Activated CD4-positive, alpha-beta memory T cell treated with anti-CD3 and anti-CD28 coated beads for 36 hours (primary cell): ENCODE data around the gene FKBP5. TPM values are rescaled to one million over a fixed set of nuclear protein-coding genes. Genes with fewer than 3 reads are reported as not detected.

Experiments
- CTCF ChIA-PET: fragments of 350-600 bp; sonication (Branson Sonifier 250); formaldehyde crosslinking; loops from one replicate; lab custom pipeline; 2021; ENCODE audit warnings: antibody characterized with exemption, inconsistent platforms; lab: Charles Lee
- POLR2A ChIA-PET: fragments of 350-600 bp; sonication (Branson Sonifier 250); formaldehyde crosslinking; loops from one replicate; lab custom pipeline; 2021; ENCODE audit warnings: antibody characterized with exemption; lab: Charles Lee
- DNase-seq: peaks from one replicate; pipeline ENCODE4 v3.0.0-alpha.2; 2020
- H3K27ac Mint-ChIP-seq: one replicate; pipeline ENCODE4 v1.8.0; 2021; ENCODE audit warnings: mixed read lengths
- H3K27me3 Mint-ChIP-seq: one replicate; pipeline ENCODE4 v1.8.0; 2021; ENCODE audit warnings: mixed read lengths
- H3K36me3 Mint-ChIP-seq: one replicate; pipeline ENCODE4 v1.8.0; 2021; ENCODE audit warnings: mixed read lengths
- H3K4me1 Mint-ChIP-seq: one replicate; pipeline ENCODE4 v1.8.0; 2021; ENCODE audit warnings: low read depth, mixed read lengths
- H3K4me3 Mint-ChIP-seq: one replicate; pipeline ENCODE4 v1.8.0; 2021; ENCODE audit warnings: mild to moderate bottlenecking, mixed read lengths
- H3K9me3 Mint-ChIP-seq: one replicate; pipeline ENCODE4 v1.8.0; 2021; ENCODE audit warnings: mixed read lengths
- intact Hi-C: fragments of 100-400 bp; cut with micrococcal nuclease; formaldehyde crosslinking; loops from one replicate; pipeline ENCODE4 v1.15.1; 2023
- total RNA-seq, 2 experiments: library from RNA; stranded (reverse); gene quantifications; one replicate each; pipeline ENCODE4 v1.2.3, GENCODE V29; 2021

The FKBP5 gene
- total RNA-seq, 2 experiments from 2014 or later: 111 to 112 TPM

DNA sequence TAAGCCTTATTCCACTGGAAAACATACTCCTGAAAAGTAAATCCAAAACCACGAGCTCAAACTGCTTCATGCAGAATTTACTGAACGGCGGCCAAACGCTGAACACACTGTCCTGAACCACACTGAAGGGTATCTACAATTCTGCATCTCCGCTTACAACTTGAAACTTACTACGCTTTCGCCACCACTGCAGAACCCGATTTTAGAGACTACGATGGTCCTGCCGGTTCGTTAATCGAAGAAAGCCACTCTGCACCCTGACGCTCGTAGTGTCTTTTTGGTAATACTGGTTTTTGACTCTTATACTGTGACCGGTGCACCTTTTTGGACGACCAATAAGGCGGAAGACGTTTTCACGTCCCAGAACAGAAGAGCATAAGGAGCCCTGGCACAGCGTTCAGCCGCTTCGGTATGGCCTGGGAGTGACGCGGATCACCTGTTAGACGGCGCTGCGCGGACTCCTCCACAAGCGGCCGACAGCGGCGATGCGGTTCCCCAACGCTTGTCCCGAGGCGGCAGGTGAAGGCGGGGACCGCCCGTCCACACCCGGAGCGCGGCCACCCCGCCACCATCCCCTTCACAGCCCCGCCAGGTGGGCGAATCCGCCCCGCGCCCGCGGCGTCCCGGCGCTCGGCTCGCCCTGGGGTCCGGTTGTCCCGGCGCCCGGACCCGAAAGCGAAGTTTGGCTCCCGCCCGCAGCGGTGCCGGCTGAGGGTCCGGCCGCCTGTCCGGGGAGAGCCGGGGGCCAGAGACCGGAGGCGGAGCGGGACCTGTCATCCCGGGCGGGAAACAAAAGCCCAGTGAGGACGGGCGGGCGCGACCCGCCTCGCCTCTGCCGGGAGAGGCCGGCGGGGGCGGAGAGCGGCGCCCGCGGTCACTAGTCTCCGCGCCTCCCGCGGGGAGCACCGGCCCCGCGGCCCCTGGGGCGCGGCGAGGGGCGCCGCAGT, 784 bp downstream of the FKBP5 start:
- Mint-ChIP-seq H3K27ac (peak overlapping the region; percentile 86), H3K9me3 (no peaks in the 10 kb centered on the region), H3K27me3 (no peaks in the 10 kb centered on the region), H3K36me3 (peaks cover 8% of the 10 kb centered on the region), H3K4me3 (peak overlapping the region; percentile 92), H3K4me1 (peaks cover 17% of the 10 kb centered on the region)
- peak; percentile 75 for DNase-seq
- POLR2A ChIA-PET: interaction anchor here (0.6 to 2.8 kb wide), 6 partner anchors 25 to 97 kb away, joined by 3 to 22 read pairs (median 5); no protein-coding TSS in a partner anchor
- CTCF ChIA-PET: interaction anchor here (0.6 to 4.5 kb wide), 14 partner anchors 14 to 106 kb away, joined by 3 to 30 read pairs (median 4); partner anchors contain the start of gene ARMC12
- intact Hi-C loops: loop anchor here (1.0 to 2.0 kb wide), 4 partner anchors 23 to 42 kb away; no protein-coding TSS in a partner anchor

DNA sequence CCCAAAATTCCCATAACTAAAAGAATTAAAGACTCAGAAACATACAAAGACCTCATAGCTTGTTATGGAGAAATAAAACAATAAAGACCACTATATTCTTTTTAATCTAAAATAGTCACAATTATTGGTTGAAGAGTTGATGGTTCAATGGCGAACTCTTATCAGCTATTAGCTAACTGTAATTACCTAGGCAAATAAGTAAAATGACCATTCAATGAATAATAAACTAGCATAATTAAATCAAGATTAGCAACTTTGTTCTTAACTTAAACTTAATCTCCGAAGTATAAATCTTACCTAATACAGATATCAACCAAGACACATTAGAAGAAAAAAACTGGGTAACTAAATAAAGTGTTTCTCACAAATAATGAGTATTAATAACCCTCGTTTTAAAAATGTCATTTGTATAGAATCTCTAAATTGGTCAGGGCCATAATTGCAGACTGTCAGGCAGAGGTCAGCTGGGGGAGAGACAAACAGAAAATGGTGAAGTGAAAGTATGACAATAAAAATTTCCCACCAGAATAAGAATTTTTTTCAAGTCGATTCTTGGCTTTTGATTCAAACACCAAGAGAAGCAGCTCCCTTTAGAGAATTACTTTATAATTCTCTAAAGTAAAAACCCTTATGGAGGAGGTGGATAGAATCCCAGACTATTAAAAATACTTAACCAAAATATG, 1.7 kb downstream of the FKBP5 start:
- intact Hi-C loops: no loop called here
- H3K9me3 Mint-ChIP-seq: no peaks in the 10 kb centered on the region
- H3K27ac Mint-ChIP-seq: peak overlapping the region; percentile 86
- peak overlapping the region; percentile 92 for H3K4me3 Mint-ChIP-seq
- CTCF ChIA-PET: interaction anchor here (0.5 to 4.5 kb wide), 13 partner anchors 13 to 105 kb away, joined by 3 to 30 read pairs (median 5); partner anchors contain the start of gene ARMC12
- POLR2A ChIA-PET: interaction anchor here (0.6 to 2.8 kb wide), 6 partner anchors 24 to 916 kb away, joined by 3 to 22 read pairs (median 4); no protein-coding TSS in a partner anchor
- H3K36me3 Mint-ChIP-seq: peaks cover 13% of the 10 kb centered on the region
- DNase-seq: no peak
- H3K27me3 Mint-ChIP-seq: no peaks in the 10 kb centered on the region
- H3K4me1 Mint-ChIP-seq: peaks cover 24% of the 10 kb centered on the region

DNA sequence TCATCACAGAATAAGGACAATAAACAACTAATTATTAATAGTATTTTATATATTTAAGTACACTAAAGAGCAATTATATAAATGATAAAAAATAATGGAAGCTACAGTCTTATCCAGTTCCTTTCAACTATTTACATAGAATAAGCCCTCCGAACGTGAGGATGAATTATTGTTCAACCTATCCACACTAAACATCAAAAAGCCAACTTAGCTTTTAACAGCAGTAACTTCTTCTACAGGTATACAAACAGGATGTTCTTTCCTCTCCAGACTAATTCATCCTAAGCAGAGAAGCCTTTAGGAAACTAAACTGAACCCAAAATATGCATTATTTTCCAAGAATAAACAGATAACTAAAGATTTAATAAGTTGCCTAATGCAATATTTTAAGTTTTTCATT, 2.3 kb downstream of the FKBP5 start:
- Mint-ChIP-seq H3K4me1 (peaks cover 29% of the 10 kb centered on the region), H3K27me3 (no peaks in the 10 kb centered on the region), H3K9me3 (no peaks in the 10 kb centered on the region), H3K4me3 (peak overlapping the region; percentile 92), H3K27ac (no peak overlapping the region), H3K36me3 (peaks cover 13% of the 10 kb centered on the region)
- CTCF ChIA-PET: interaction anchor here (0.9 to 4.5 kb wide), 9 partner anchors 12 to 104 kb away, joined by 3 to 30 read pairs (median 6); partner anchors contain the start of gene ARMC12
- POLR2A ChIA-PET: interaction anchor here (0.6 to 1.8 kb wide), 3 partner anchors 23 to 916 kb away, joined by 3 to 5 read pairs (median 4); no protein-coding TSS in a partner anchor
- DNase-seq: no peak
- intact Hi-C loops: no loop called here

DNA sequence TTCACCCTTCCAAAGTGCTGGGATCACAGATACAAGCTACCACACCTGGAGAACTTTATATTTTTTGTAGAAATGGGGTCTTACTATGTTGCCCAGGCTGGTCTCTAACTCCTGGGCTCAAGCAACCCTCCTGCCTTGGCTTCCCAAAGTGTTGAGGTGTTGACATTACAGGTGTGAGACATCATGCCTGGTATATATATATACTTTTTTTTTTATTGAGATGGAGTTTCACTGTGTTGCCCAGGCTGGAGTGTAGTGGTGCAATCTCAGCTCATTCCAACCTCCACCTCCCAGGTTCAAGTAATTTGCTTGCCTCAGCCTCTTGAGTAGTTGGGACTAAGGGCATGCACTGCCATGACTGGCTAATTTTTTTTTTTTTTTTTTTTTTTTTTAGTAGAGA, 5.4 kb downstream of the FKBP5 start:
- ChIA-PET POLR2A (interaction anchor here (0.6 kb wide), 1 partner anchor 913 kb away, joined by 3 read pairs; no protein-coding TSS in a partner anchor), CTCF (interaction anchor here (0.6 to 6.5 kb wide), 3 partner anchors 53 to 100 kb away, joined by 3 to 45 read pairs (median 4); partner anchors contain the start of gene ARMC12)
- Mint-ChIP-seq H3K9me3 (peaks cover 2% of the 10 kb centered on the region), H3K4me3 (no peak overlapping the region), H3K27ac (no peak overlapping the region), H3K36me3 (peaks cover 29% of the 10 kb centered on the region), H3K4me1 (peaks cover 43% of the 10 kb centered on the region), H3K27me3 (no peaks in the 10 kb centered on the region)
- intact Hi-C loops: no loop called here
- DNase-seq: no peak

DNA sequence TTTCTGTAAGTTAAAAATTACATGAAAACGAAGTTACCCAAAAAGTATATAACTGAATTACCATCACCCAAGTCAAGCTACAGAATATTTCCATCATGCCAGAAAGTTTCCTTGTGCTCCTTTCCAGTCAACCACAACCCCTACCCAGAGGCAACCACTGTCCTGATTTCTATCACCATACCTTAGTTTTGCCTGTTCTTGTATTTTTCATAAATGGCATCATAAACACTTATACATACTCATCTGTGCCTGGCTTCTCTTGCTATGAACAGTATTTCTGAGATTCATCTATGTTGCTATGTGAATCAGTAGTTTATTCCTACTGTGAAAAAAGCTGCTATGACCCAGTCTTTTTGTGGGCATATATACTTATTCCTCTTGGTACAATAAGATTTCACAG, 7.4 kb downstream of the FKBP5 start:
- DNase-seq: peak; percentile 75
- Mint-ChIP-seq H3K27me3 (no peaks in the 10 kb centered on the region), H3K4me3 (peak overlapping the region; percentile 2), H3K27ac (peak overlapping the region; percentile 66), H3K4me1 (peaks cover 55% of the 10 kb centered on the region), H3K36me3 (peaks cover 30% of the 10 kb centered on the region), H3K9me3 (peaks cover 2% of the 10 kb centered on the region)
- POLR2A ChIA-PET: interaction anchor here (0.6 to 2.7 kb wide), 10 partner anchors 12 to 688 kb away, joined by 3 to 12 read pairs (median 4); no protein-coding TSS in a partner anchor
- intact Hi-C loops: loop anchor here (1.0 to 2.0 kb wide), 6 partner anchors 12 to 80 kb away; no protein-coding TSS in a partner anchor
- CTCF ChIA-PET: interaction anchor here (0.6 to 6.5 kb wide), 11 partner anchors 13 to 158 kb away, joined by 3 to 45 read pairs (median 6); partner anchors contain the start of gene ARMC12

DNA sequence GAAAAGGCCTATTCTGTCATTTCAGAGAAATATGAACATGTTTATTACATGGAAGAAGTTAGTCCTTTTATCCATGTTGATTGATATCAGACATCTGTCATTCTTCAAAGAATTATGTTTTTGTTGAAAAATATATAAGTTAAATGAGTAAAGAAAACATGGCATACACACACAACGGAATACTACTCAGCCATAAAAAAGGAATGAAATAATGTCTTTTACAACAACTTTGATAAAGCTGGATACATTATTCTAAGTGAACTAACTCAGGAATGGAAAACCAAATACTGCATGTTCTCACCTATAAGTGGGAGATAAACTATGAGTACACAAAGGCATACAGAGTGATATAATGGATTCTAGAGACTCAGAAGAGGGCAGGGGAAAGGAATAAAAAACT, 9.3 kb downstream of the FKBP5 start:
- Mint-ChIP-seq H3K27me3 (no peaks in the 10 kb centered on the region), H3K36me3 (peaks cover 28% of the 10 kb centered on the region), H3K9me3 (peaks cover 2% of the 10 kb centered on the region), H3K27ac (peak overlapping the region; percentile 40), H3K4me3 (no peak overlapping the region), H3K4me1 (peaks cover 71% of the 10 kb centered on the region)
- intact Hi-C loops: no loop called here
- DNase-seq: no peak
- CTCF ChIA-PET: interaction anchor here (1.2 to 6.5 kb wide), 2 partner anchors 57 to 95 kb away, joined by 3 to 45 read pairs; partner anchors contain the start of gene ARMC12
- POLR2A ChIA-PET: interaction anchor here (2.7 kb wide), 1 partner anchor 12 kb away, joined by 12 read pairs; no protein-coding TSS in a partner anchor

DNA sequence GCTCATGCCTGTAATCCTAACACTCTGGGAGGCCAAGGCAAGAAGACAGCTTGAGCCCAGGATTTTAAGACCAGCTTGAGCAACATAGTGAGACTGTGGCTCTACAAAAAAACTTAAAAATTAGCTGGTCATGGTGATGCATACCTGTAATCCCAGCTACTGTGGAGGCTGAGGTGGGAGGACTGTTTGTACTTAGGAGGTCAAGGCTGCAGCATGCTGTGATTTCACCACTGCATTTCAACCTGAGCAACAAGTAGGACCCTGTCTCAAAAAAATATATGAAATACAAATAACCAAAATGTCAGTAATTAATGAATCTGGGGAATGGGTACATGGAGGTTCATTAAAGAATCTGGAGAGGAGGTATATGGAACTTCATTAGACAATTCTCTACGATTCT, 9.9 kb downstream of the FKBP5 start:
- Mint-ChIP-seq H3K4me3 (no peak overlapping the region), H3K27ac (peak overlapping the region; percentile 40), H3K36me3 (peaks cover 26% of the 10 kb centered on the region), H3K27me3 (no peaks in the 10 kb centered on the region), H3K9me3 (peaks cover 2% of the 10 kb centered on the region), H3K4me1 (peaks cover 77% of the 10 kb centered on the region)
- intact Hi-C loops: no loop called here
- POLR2A ChIA-PET: interaction anchor here (1.5 to 1.7 kb wide), 2 partner anchors 10 to 14 kb away, joined by 4 read pairs; no protein-coding TSS in a partner anchor
- CTCF ChIA-PET: interaction anchor here (1.2 kb wide), 1 partner anchor 58 kb away, joined by 4 read pairs; the partner anchor contains the start of gene ARMC12
- DNase-seq: no peak

DNA sequence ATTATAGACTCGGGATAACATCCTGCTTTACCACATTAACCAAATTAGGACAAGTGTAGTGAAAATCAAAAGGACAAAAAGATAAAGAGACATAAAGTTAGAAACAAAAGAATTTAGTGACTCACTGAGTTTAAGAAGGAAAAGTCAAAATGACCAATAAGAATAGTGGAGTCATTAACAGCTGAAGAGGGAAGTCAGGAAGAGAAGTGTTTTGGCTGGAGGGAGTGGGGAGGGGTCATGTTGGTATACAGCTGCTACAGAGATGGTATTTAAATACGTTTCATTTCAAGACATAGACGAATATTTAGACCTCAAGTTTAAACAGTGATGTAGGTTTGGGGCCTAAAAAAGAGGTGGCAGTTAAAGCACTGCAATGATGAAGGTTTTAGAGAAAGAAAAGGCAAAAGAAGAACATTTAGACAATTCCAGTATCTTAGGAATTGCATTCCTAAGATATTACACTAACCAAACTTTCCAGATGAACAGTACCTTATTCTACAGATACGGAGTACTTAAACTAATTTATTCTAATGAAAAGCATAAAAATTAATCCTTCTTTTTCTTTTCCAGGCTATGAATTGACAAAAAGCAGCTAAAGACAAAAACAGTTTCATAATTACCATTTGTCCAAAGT, 10.6 kb downstream of the FKBP5 start:
- CTCF ChIA-PET: interaction anchor here (1.2 kb wide), 1 partner anchor 59 kb away, joined by 4 read pairs; the partner anchor contains the start of gene ARMC12
- intact Hi-C loops: no loop called here
- DNase-seq: no peak
- POLR2A ChIA-PET: interaction anchor here (1.5 to 1.7 kb wide), 2 partner anchors 9 to 13 kb away, joined by 4 read pairs; no protein-coding TSS in a partner anchor
- peaks cover 2% of the 10 kb centered on the region for H3K9me3 Mint-ChIP-seq
- H3K4me3 Mint-ChIP-seq: no peak overlapping the region
- H3K4me1 Mint-ChIP-seq: peaks cover 80% of the 10 kb centered on the region
- H3K27ac Mint-ChIP-seq: peak overlapping the region; percentile 44
- peaks cover 26% of the 10 kb centered on the region for H3K36me3 Mint-ChIP-seq
- no peaks in the 10 kb centered on the region for H3K27me3 Mint-ChIP-seq

DNA sequence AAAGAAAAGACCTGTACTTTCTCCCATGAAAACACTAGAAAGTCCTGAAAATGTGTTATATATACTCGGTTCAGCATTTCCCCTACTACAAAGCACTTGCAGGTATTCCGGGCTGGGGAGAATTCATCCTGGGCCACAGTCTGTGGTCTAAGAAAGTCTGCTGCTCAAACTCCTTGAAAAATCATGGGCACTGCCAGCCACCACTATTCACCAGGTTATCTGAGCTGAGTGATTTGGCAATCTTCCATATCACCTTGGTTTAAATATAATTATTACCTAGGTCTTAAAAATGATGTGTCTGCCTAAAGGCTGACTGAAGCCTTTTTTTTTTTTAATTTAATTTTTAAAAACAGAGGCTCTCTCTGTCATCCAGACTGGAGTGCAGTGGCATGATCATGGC, 11.3 kb downstream of the FKBP5 start:
- Mint-ChIP-seq H3K9me3 (peaks cover 2% of the 10 kb centered on the region), H3K4me3 (no peak overlapping the region), H3K27ac (peak overlapping the region; percentile 44), H3K36me3 (peaks cover 28% of the 10 kb centered on the region), H3K4me1 (peaks cover 81% of the 10 kb centered on the region), H3K27me3 (no peaks in the 10 kb centered on the region)
- DNase-seq: no peak
- ChIA-PET CTCF (no interaction called here), POLR2A (interaction anchor here (1.3 to 1.7 kb wide), 3 partner anchors 9 to 55 kb away, joined by 3 to 4 read pairs (median 4); no protein-coding TSS in a partner anchor)
- intact Hi-C loops: no loop called here

DNA sequence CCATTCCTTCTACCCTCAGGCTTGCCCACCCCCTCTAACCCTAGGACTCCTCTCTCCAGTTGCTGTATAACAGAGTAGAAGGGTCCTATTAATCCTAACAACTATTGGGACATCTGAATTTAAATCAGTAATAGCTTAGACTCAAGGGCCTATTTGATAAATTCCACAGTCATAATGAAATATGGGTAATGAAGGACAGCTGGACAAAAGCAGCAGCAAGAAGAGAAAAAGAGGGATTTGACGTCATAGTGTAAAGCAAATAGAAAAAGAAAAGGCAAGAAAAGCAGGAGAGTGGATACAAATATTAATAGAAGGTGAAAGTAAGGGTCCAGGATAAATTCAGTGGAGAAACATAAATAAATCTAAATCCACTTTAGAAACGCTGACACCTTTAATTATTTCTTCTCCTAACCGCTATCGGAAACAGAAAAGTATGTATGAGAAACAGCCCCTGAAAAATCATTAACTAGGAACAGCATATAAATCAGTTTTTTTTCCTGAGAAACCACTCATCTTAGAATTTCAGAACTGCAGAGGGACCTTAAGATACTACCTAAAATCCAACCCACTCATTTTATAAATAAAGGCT, 12.8 kb downstream of the FKBP5 start:
- ChIA-PET POLR2A (interaction anchor here (1.3 kb wide), 1 partner anchor 56 kb away, joined by 3 read pairs; no protein-coding TSS in a partner anchor), CTCF (interaction anchor here (0.6 to 3.9 kb wide), 3 partner anchors 54 to 381 kb away, joined by 4 to 16 read pairs (median 6); partner anchors contain the start of gene ARMC12)
- Mint-ChIP-seq H3K27ac (peak overlapping the region; percentile 53), H3K4me1 (peaks cover 74% of the 10 kb centered on the region), H3K9me3 (peaks cover 2% of the 10 kb centered on the region), H3K4me3 (no peak overlapping the region), H3K27me3 (no peaks in the 10 kb centered on the region), H3K36me3 (peaks cover 25% of the 10 kb centered on the region)
- intact Hi-C loops: no loop called here
- DNase-seq: no peak
